Panc1 (cell line): ENCODE measurements around the gene ZNF692. TPM values are rescaled to one million over a fixed set of nuclear protein-coding genes. Genes with fewer than 3 reads are reported as not detected.

Source experiments
- ATAC-seq: fragments of 200-7000 bp; cut with Tn5 transposase; 2 replicates; pipeline ENCODE4 v1.9.1; 2020; ENCODE audit warnings: mild to moderate bottlenecking, moderate library complexity
- BruUV-seq: library from RNA; stranded (reverse); fragments of 400-500 nt; replicated peaks from 2 replicates; lab custom pipeline; 2021; lab: Mats Ljungman, UMichigan
- CTCF ChIA-PET: fragments of 300-600 bp; sonication (Branson Sonifier 250); formaldehyde crosslinking; loops from one replicate; lab custom pipeline; 2022; ENCODE audit warnings: antibody characterized with exemption; lab: Charles Lee
- POLR2A ChIA-PET: fragments of 300-600 bp; sonication (Branson Sonifier 250); formaldehyde crosslinking; loops from one replicate; lab custom pipeline; 2022; ENCODE audit warnings: antibody characterized with exemption; lab: Charles Lee
- DNase-seq: peaks from one replicate; pipeline ENCODE4 v3.0.0-alpha.2; 2010; ENCODE audit warnings: low read depth, low spot score
- H3K27ac ChIP-seq: 2 replicates; pipeline ENCODE4 v1.5.1; 2011; ENCODE audit warnings: mild to moderate bottlenecking, low read length, inconsistent platforms
- H3K27me3 ChIP-seq: fragments of 200-500 bp; sonication (Bioruptor generic); 2 replicates; pipeline ENCODE4 v1.6.0; 2014; ENCODE audit warnings: low read length, inconsistent platforms; ENCODE audit not compliant: control insufficient read depth, insufficient read depth
- H3K36me3 ChIP-seq: fragments of 200-500 bp; sonication (Bioruptor generic); 2 replicates; pipeline ENCODE4 v1.5.1; 2014; ENCODE audit warnings: inconsistent platforms, mild to moderate bottlenecking, low read length, moderate library complexity; ENCODE audit not compliant: control insufficient read depth, insufficient read depth
- H3K4me1 ChIP-seq: 2 replicates; pipeline ENCODE4 v1.5.1; 2011; ENCODE audit warnings: inconsistent platforms, mild to moderate bottlenecking, low read length, moderate library complexity; ENCODE audit not compliant: control insufficient read depth, insufficient read depth
- H3K4me3 ChIP-seq, 2 experiments: 2 replicates each; pipeline ENCODE4 v1.5.1; 2011 to 2012; ENCODE audit warnings: low read depth in 2 of 2, low read length in 2 of 2, mild to moderate bottlenecking in 2 of 2, inconsistent platforms in 1 of 2, moderate library complexity in 1 of 2
- H3K9me3 ChIP-seq: fragments of 200-500 bp; sonication (Bioruptor generic); 2 replicates; pipeline ENCODE4 v1.5.1; 2014; ENCODE audit warnings: low read depth, mild to moderate bottlenecking, inconsistent platforms, low read length, moderate library complexity; ENCODE audit not compliant: control insufficient read depth, insufficient read depth
- CTCF ChIP-seq: fragments of 450-650 bp; IDR thresholded peaks from 2 replicates; pipeline ENCODE4 v1.5.1; 2017; ENCODE audit warnings: mild to moderate bottlenecking
- POLR2AphosphoS5 ChIP-seq: IDR thresholded peaks from 2 replicates; pipeline ENCODE4 v1.6.1; 2012; ENCODE audit warnings: mild to moderate bottlenecking, low read depth, low read length, moderate library complexity
- REST ChIP-seq, 2 experiments: IDR thresholded peaks; 2 replicates each; pipeline ENCODE4 v1.6.1; 2011 to 2012; ENCODE audit warnings: low read depth in 2 of 2, control low read depth in 1 of 2, low read length in 1 of 2, mild to moderate bottlenecking in 1 of 2, moderate library complexity in 1 of 2; ENCODE audit not compliant: insufficient read depth in 1 of 2
- SIN3A ChIP-seq: IDR thresholded peaks from 2 replicates; pipeline ENCODE4 v1.6.1; 2012; ENCODE audit warnings: low read depth, mild to moderate bottlenecking, low read length, moderate library complexity, borderline replicate concordance; ENCODE audit not compliant: insufficient read depth
- TCF7L2 ChIP-seq: IDR thresholded peaks from 2 replicates; pipeline ENCODE4 v1.6.1; 2011; ENCODE audit warnings: mild to moderate bottlenecking, low read depth, low read length, inconsistent platforms
- in situ Hi-C: cut with HindIII; loops from 2 replicates; pipeline ENCODE4 v1.10.0; 2016; ENCODE audit warnings: low sequenced_read_pairs, low pct_unique_long_range_greater_than_20kb
- intact Hi-C: fragments of 100-400 bp; cut with micrococcal nuclease; formaldehyde crosslinking; loops from one replicate; pipeline ENCODE4 v1.10.0; 2022; ENCODE audit not compliant: unreplicated experiment
- total RNA-seq: library from RNA; stranded (reverse); gene quantifications from one replicate; pipeline ENCODE4 v1.2.1, GENCODE V29; 2021; ENCODE audit not compliant: unreplicated experiment

The ZNF692 gene
- total RNA-seq, 1 experiment from 2014 or later, result 62.3 TPM

- ATAC-seq (peak; percentile 83), DNase-seq (no peak)
- Histone ChIP-seq H3K9me3 (no peaks in the 10 kb centered on the region), H3K27me3 (peaks cover 3% of the 10 kb centered on the region; the same call in 1 of the 2 replicates), H3K27ac (peak overlapping the region; percentile 45; the same call in 1 of the 2 replicates), H3K4me3 (peak overlapping the region; percentile 55 to 72), H3K36me3 (no peaks in the 10 kb centered on the region), H3K4me1 (peaks cover 12% of the 10 kb centered on the region)
- CTCF ChIA-PET, result no interaction called here
- TF ChIP-seq CTCF (no peak), POLR2AphosphoS5 (no peak), REST (IDR thresholded peaks at IDR 0.05; ENCODE audit: insufficient read depth in 1 of 2, low read depth in 2 of 2, low read length in 1 of 2) (no peak), SIN3A (no peak), TCF7L2 (no peak)
- BruUV-seq, result no TSS peak
- intact Hi-C loops, result no loop called here
- POLR2A ChIA-PET, result no interaction called here
- in situ Hi-C loops, result no loop called here
These were observed 4.4 kb upstream of the ZNF692 start for GRCh38 chr1:248862998-248863881.

GRCh38 chr1:248862695-248862997 is 3.8 kb upstream of the ZNF692 start:
- BruUV-seq, result no TSS peak
- CTCF ChIA-PET, result no interaction called here
- ATAC-seq, result peak; percentile 3
- H3K4me3 ChIP-seq, result peak overlapping the region; percentile 55 to 72
- peaks cover 3% of the 10 kb centered on the region; the same call in 1 of the 2 replicates for H3K27me3 ChIP-seq
- POLR2A ChIA-PET, result no interaction called here
- peak overlapping the region; percentile 45; the same call in 1 of the 2 replicates for H3K27ac ChIP-seq
- TF ChIP-seq TCF7L2 (no peak), SIN3A (no peak), REST (IDR thresholded peaks at IDR 0.05; ENCODE audit: insufficient read depth in 1 of 2, low read depth in 2 of 2, low read length in 1 of 2) (no peak), POLR2AphosphoS5 (no peak), CTCF (no peak)
- H3K9me3 ChIP-seq, result no peaks in the 10 kb centered on the region
- H3K36me3 ChIP-seq, result no peaks in the 10 kb centered on the region; the same call in 1 of the 2 replicates
- DNase-seq, result no peak
- in situ Hi-C loops (no loop called here), intact Hi-C loops (no loop called here)
- peaks cover 15% of the 10 kb centered on the region for H3K4me1 ChIP-seq
